H1 (cell line): ENCODE results near the gene DNAJC16. TPM values are rescaled to one million over a fixed set of nuclear protein-coding genes. Genes with fewer than 3 reads are reported as not detected.

Source experiments
- SIRT6 ChIP-seq: IDR thresholded peaks from one replicate; pipeline ENCODE4 v1.7.1; 2012; ENCODE audit warnings: low read length, inconsistent platforms
- polyA plus RNA-seq, 7 experiments: library from polyadenylated mRNA; depleted of rRNA in 3 of 7; stranded (reverse) in 5 of 7; unstranded in 2 of 7; fragments of >200 nt in 5 of 7; fragments of 200-250 nt in 2 of 7; gene quantifications; 1 replicate in 5 of 7; 2 replicates in 1 of 7; 4 replicates in 1 of 7; pipeline versions ENCODE4 v1.2.1 to v1.2.3, GENCODE V29; 2011 to 2013; ENCODE audit warnings: missing spikeins in 2 of 7, mixed read lengths in 2 of 7
- total RNA-seq: library from RNA; stranded (reverse); fragmentation: NEBNext Ultra II Directional; extraction: Animal tissue kit (Norgen Biotek cat#: 25700); gene quantifications from 2 replicates; pipeline ENCODE4 v1.2.1, GENCODE V29; 2021

Gene DNAJC16
- total and polyA plus RNA-seq, 2 of the 8 experiments (the other 6 are each of a cell fraction or from before 2014, with no cell fraction given), result 7.9 to 23.3 TPM

- TF ChIP-seq SIRT6, result no peak
- TF ChIP-seq, all 59 proteins: peak for 0
These were observed 32.7 kb upstream of the DNAJC16 start (continued) for GRCh38 chr1:15493869-15494390.
